Measurements from ENCODE around the gene ARL4A. TPM values are rescaled to one million over a fixed set of nuclear protein-coding genes. Genes with fewer than 3 reads are reported as not detected.

The ARL4A gene
- total RNA-seq, 1 donor from 2014 or later, result 22.8 TPM

- TF ChIP-seq CTCF (IDR thresholded peaks at IDR 0.05; ENCODE audit: insufficient read depth, low read length, poor library complexity, severe bottlenecking), result no peak
- no peaks in the 10 kb centered on the region for H3K27me3 ChIP-seq (ENCODE audit: control insufficient read depth, insufficient read depth, low read length)
- no peak for DNase-seq (ENCODE audit: low read depth)
- no peak overlapping the region for H3K4me3 ChIP-seq (ENCODE audit: low read depth, low read length)
- H3K36me3 ChIP-seq (ENCODE audit: control insufficient read depth, insufficient read depth, low read length), result no peaks in the 10 kb centered on the region
Observed at GRCh38 chr7:12714379-12714737, 26.9 kb downstream of the ARL4A start.

- Histone ChIP-seq H3K36me3 (ENCODE audit: control insufficient read depth, insufficient read depth, low read length) (no peaks in the 10 kb centered on the region), H3K4me3 (ENCODE audit: low read depth, low read length) (no peak overlapping the region), H3K27me3 (ENCODE audit: control insufficient read depth, insufficient read depth, low read length) (no peaks in the 10 kb centered on the region)
- no peak for TF ChIP-seq CTCF (IDR thresholded peaks at IDR 0.05; ENCODE audit: insufficient read depth, low read length, poor library complexity, severe bottlenecking)
- DNase-seq (ENCODE audit: low read depth), result peak; percentile 85
Observed at GRCh38 chr7:12715372-12716133, 28.1 kb downstream of the ARL4A start.

- Histone ChIP-seq H3K36me3 (ENCODE audit: control insufficient read depth, insufficient read depth, low read length) (no peaks in the 10 kb centered on the region), H3K27me3 (ENCODE audit: control insufficient read depth, insufficient read depth, low read length) (no peaks in the 10 kb centered on the region), H3K4me3 (ENCODE audit: low read depth, low read length) (no peak overlapping the region)
- DNase-seq (ENCODE audit: low read depth), result no peak
- no peak for TF ChIP-seq CTCF (IDR thresholded peaks at IDR 0.05; ENCODE audit: insufficient read depth, low read length, poor library complexity, severe bottlenecking)
Observed at GRCh38 chr7:12716134-12716681, 28.8 kb downstream of the ARL4A start.

GRCh38 chr7:12716722-12717121, 29.3 kb downstream of the ARL4A start:
- no peak for TF ChIP-seq CTCF (IDR thresholded peaks at IDR 0.05; ENCODE audit: insufficient read depth, low read length, poor library complexity, severe bottlenecking)
- Histone ChIP-seq H3K36me3 (ENCODE audit: control insufficient read depth, insufficient read depth, low read length) (no peaks in the 10 kb centered on the region), H3K27me3 (ENCODE audit: control insufficient read depth, insufficient read depth, low read length) (no peaks in the 10 kb centered on the region)

GRCh38 chr7:12719141-12719919, 31.9 kb downstream of the ARL4A start:
- DNase-seq (ENCODE audit: low read depth), result no peak
- H3K36me3 ChIP-seq (ENCODE audit: control insufficient read depth, insufficient read depth, low read length), result no peaks in the 10 kb centered on the region
- no peaks in the 10 kb centered on the region for H3K27me3 ChIP-seq (ENCODE audit: control insufficient read depth, insufficient read depth, low read length)
- no peak for TF ChIP-seq CTCF (IDR thresholded peaks at IDR 0.05; ENCODE audit: insufficient read depth, low read length, poor library complexity, severe bottlenecking)
- no peak overlapping the region for H3K4me3 ChIP-seq (ENCODE audit: low read depth, low read length)

More at GRCh38 chr7:12716722-12717121, 29.3 kb downstream of the ARL4A start:
- no peak for DNase-seq (ENCODE audit: low read depth)
- H3K4me3 ChIP-seq (ENCODE audit: low read depth, low read length), result no peak overlapping the region

All from kidney epithelial cell (primary cell).